Measurements from ENCODE around the gene MMP17. TPM values are rescaled to one million over a fixed set of nuclear protein-coding genes. Genes with fewer than 3 reads are reported as not detected.

The MMP17 gene
- polyA plus RNA-seq (ENCODE audit: insufficient read length in 4 of 4), result 1 to 10 TPM in 2 of 4 donors, under 1 TPM in 2; 0.55 to 3.9 (median 0.91) TPM

DNA sequence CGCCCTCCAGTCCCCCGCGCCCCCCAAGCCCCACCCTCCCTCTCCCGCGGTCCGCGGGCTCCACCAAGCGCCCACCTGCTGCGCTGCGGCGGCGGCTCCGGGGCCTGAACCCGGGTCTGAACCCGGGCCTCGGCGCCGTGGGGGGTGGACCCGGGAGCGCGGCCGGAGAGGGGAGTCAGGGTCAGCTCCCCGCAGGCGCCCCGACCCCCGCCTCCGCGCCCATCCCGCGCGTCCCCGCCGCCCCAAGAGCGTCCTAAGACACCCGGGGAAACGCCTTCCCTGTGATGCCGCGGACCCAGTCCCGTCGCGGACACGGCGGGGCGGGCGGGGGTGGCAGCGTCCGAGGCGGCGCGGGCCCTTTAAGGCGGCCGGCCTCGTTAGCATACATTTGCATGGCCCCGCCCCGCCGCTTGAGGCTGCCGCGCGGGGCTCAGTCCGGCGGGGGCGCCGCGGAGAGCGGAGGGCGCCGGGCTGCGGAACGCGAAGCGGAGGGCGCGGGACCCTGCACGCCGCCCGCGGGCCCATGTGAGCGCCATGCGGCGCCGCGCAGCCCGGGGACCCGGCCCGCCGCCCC lies at the start of gene MMP17:
TSS of gene MMP17 (plus strand) at position 433 of the 574 bp plus-strand sequence. CDS start at position 535, 102 bp downstream.
- no peak for DNase-seq (ENCODE audit: low read depth in 4 of 4, low spot score in 3 of 4)

DNA sequence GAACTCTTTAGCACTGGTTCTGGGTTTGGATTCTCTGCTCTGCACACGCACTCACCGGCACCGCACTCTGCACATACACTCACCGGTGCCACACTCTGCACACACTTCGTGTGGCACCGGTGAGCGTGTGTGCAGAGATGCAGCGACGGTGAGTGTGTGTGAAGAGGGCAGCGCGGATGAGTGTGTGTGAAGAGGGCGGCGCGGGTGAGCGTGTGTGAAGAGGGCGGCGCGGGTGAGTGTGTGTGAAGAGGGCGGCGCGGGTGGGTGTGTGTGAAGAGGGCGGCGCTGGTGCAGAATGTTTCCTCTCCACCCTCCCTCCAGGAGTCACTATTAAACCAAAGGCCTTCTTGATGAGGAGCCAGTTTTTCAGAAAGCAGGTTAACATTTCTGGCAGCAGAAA lies 49.2 kb upstream of the MMP17 start:
- no peak for DNase-seq (ENCODE audit: low read depth in 4 of 4, low spot score in 3 of 4)

DNA sequence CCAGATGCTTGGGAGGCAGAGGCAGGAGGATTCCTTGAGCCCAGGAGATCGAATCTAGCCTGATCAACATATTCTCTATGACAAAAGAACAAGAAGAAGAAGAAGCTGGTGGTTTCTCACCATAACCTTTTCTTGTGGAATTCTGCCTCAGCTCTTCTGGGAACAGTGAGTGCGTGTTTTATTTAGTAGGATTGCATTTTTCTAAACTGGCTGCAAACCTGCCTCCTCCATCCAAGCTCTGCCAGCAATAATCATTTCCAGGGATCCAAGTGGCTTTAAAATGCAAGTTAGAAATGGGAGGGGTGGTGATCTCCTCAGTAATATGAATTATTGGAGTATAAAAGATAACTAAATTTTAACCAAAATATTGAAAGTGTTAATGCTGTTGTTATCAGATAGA lies 46.1 kb upstream of the MMP17 start:
- no peak for DNase-seq (ENCODE audit: low read depth in 4 of 4, low spot score in 3 of 4)

DNA sequence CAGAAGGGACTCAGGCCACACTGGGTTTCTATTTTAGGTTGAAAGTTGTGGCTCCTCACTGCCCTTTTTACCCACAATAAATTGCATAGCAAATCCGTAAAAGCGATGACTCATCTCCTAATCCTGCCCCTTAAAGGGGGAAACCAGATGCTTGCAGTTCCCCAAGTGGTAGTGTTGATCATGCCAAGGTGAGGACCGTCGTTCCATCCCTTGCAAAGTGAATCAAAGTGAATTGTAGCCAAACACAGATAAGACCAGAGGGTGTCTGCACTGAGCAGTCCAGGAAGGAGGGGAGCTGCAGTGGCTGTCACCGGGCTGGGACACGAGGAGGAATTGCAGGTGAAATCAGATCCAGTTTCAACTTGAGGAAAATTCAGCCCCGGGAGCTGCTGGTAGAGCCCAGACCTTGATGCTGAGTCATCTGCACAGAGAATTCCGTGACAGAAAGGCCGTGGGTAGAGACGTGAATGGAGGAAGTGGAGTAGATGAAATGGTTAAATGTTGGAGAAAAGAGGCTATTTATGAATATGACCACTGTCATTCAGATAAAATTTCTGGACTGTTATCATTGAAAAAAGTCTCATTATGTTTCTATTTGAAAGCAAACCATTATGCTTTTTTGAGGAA lies 44.2 kb upstream of the MMP17 start:
- no peak for DNase-seq (ENCODE audit: low read depth in 4 of 4, low spot score in 3 of 4)

DNA sequence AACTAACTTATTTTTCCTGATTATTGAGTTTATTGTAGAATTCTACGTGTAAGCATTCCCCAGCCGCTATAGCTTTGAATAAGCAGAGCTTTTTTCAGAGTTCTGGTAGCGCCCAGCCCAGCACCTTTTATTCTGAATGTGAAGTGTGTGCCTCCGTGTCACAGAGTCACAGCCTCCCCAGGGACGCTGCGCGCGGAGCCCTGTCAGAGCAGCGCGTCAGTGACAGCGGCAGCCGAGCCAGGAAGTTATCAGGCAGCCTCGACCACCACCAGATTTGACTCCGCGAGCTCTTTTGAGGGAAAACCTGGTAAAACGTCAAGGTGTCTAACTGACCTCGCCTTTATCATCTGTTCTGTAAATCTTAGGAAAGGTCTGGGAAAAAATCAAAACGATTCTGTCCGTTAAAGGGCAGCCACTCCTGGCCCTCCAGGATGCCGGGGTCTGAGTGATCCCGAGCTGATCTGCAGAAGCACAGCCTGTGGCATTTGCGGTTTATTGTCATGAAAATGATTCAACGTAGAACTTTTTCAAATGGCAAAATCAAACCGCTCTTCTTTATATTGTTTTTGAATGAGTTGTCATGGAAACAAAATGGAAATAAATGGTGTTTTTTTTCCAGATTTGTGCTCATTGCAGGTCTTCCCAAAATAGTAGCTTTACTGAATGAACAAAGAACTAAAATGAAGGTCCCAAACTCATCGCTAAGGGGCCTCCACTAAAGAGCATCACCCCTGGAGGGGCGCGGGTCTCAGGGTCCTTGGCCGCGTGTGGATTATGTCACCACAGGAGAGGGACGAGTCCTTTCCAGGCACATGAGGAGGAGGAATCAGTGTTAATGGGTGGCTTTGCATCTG lies 43.1 kb upstream of the MMP17 start:
- DNase-seq (ENCODE audit: low read depth in 4 of 4, low spot score in 3 of 4), result no peak

DNA sequence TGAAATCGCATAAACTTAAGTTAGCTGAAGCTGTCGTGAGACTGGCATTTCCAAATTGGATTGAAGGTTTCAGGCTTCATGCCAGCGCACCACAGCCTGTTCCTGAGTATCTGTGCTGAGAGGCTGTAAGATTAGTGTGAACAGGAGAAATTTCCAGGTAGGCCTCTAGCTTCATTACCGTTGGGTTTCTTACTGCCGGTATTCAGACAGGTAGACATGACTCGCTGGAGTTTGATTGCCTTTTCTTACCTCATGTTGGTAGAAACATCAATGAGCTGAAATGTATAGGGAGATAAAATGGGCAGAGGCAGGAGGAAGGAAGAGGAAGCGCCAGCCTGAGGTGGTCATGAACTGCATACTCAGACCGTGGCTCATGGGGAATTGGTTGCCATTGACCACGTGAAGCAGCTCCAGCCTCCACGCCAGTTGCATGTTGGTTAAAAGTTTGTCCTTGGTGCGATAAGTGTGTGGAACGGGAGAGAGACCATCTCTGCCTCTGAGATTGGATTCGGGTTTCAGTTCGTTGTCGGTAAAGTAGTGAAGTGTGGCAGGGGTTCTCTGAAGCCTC lies 42.3 kb upstream of the MMP17 start:
- no peak for DNase-seq (ENCODE audit: low read depth in 4 of 4, low spot score in 3 of 4)

DNA sequence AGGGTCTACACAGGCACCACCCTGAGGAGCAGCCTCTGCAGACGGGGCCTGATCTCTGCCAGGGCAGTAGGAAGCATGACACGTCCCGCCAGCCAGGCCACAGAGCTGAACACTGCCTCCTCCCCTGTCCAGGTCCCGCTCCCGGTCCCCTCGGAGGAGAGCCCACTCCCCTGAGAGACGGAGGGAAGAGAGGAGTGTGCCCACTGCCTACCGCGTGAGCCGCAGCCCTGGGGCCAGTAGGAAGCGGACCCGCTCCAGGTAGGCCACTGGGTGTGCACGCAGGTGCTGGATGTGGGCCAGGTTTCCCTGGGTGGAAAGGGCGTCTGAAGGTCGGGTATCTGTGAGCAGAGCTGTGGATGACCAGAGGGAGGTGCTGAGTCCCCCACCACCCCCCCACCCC lies 41.9 kb upstream of the MMP17 start:
- DNase-seq (ENCODE audit: low read depth in 4 of 4, low spot score in 3 of 4), result no peak

DNA sequence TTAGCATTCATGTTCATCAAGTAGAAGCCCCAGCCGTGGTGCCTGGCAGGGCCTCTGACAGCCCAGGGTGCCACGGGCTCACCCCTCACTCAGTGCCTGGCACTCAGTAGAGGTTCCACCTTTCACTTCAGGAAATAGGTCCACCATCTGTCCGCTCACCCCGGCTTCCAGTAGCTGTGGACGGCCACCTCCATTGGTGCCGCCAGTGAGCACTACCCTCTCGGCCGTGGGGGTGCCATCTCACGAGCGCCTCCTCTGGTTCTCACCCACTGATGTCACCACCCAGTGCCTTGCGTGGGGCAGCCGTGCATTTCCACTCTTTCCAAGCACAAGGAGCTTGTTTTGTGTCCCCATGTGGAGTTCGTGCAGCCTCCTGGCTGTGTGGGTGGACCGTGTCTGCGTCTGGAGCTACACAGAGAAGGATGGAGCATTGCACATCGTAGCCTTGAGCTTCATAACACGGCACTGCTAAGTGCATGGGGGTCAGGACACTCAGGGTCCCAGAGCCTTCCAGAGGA lies 41.0 kb upstream of the MMP17 start:
- DNase-seq (ENCODE audit: low read depth in 4 of 4, low spot score in 3 of 4), result no peak

DNA sequence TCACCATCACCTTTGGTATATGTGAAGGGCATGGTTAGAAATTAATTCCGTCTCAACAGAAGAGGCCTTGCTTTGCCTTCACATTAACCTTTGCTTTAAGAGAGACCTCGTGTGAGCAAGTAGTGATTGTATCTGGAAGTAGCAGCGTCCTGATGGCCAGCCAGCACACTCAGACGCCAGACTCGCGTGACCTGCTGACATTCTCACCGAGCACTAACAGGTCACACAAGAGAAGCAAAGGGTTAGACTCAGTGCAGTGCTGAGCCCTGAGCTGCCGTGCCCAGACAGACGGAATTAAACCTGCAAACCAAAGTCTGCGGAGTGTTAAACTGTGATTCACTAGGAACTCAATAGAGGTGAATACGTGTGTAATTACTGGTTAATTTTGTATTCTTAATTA lies 40.1 kb upstream of the MMP17 start:
- DNase-seq (ENCODE audit: low read depth in 4 of 4, low spot score in 3 of 4), result no peak

DNA sequence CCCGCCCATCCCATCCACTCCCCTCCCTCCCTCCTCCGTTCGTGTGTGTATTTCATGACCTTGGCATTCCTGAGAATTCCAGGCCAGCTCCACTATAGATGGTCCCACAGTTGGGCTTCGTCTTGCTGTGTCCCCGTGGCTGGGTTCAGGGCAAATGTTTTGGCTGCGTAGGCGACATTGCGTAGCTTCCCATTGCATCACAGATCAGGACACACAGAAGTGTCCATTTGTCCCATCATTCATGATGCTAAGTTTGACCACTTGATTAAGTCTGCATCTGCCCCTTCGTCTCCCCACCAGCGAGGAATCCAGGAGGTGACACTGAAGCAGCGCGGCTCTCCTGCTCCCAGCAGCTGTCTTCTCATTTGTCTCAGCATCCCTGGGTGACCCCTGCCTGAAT lies 38.6 kb upstream of the MMP17 start:
- DNase-seq (ENCODE audit: low read depth in 4 of 4, low spot score in 3 of 4), result no peak

DNA sequence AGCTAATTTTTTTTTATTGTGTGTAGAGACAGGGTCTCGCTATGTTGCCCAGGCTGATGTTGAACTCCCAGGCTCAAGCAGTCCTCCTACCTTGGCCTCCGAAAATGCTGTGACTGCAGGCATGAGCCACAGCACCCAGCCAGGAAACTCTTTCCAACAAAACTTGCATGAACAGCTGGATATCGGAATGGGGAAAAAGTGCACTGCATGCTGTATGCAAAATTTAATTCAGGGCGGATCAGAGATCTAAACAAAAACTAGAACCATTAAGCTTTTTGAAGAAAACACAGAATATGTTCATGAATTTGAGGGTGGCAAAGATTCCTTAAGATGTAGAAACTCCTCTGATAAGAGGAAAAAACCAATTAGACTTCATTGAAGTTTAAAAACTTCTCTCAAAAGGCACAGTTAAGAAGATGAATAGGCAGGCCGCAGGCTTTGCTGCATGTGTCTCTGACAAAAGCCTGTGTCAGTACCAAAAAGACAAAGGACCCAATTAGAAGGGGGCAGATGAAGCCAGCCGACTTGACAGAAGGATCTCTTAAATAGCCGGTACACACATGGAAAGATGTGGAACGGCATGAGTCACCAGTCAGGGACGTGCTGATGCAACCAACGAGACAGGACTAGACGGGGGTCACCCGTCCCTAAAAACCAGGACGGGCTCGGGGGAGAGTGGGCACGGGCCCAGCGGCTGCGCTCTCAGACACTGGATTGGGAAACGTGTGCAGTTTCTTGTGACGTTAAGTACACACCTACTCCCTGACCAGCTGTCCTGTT lies 34.8 kb upstream of the MMP17 start:
- DNase-seq (ENCODE audit: low read depth in 4 of 4, low spot score in 3 of 4), result no peak

DNA sequence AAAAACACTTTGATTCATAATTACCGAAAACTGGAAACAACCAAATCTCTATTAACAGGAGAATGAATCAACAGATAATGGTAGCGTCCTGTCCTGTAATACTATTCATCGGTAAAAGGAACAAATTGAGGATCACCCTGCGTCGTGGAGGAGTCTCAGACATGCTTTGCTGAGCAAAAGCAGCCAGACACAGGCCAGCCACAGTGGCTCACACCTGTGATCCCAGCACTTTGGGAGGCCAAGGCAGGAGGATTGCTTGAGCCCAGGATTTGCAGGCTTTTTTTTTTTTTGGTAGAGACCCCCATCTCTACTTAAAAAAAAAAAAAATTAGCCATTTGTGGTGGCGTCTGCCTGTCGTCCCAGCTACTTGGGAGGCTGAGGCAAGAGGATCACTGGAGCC lies 34.1 kb upstream of the MMP17 start:
- no peak for DNase-seq (ENCODE audit: low read depth in 4 of 4, low spot score in 3 of 4)

DNA sequence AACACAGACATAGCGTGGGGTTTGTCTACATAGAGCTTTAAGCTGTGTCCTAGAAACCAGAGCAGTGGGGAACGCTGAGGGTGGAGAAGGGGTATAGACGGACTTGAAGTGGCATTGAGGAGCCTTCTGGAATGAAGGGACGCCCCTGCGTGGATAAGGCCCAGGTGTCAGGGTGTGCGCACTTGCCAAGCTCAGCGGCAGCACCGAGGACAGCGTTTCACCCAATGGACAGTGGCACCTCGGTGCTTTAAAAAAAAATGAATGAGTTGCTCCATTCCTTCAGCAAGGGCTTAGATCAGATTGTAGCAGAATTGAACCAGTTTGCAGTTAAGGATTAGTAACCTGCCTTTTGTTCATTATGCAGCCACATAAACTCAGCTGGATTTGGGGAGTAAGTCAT lies 33.6 kb upstream of the MMP17 start:
- DNase-seq (ENCODE audit: low read depth in 4 of 4, low spot score in 3 of 4), result no peak

DNA sequence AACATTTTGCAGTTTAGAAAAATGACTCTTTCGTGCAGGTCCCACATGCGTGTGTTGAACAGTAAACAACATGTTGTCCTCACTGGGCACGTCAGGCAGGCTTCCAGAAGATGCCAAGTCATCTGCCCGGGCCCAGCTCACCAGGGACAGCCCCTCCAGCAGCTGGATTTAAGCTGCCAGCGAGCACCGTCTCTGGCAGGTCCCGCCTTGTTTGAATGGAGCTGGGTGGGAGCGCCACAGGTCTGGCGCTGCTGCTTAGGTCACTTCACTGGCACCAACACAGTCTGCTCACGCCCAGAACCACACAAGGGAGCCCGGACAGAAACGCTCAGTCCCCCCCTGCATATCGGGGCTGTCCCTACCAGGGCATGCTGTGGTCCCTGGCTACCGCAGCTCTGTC lies 33.1 kb upstream of the MMP17 start:
- DNase-seq (ENCODE audit: low read depth in 4 of 4, low spot score in 3 of 4), result no peak

DNA sequence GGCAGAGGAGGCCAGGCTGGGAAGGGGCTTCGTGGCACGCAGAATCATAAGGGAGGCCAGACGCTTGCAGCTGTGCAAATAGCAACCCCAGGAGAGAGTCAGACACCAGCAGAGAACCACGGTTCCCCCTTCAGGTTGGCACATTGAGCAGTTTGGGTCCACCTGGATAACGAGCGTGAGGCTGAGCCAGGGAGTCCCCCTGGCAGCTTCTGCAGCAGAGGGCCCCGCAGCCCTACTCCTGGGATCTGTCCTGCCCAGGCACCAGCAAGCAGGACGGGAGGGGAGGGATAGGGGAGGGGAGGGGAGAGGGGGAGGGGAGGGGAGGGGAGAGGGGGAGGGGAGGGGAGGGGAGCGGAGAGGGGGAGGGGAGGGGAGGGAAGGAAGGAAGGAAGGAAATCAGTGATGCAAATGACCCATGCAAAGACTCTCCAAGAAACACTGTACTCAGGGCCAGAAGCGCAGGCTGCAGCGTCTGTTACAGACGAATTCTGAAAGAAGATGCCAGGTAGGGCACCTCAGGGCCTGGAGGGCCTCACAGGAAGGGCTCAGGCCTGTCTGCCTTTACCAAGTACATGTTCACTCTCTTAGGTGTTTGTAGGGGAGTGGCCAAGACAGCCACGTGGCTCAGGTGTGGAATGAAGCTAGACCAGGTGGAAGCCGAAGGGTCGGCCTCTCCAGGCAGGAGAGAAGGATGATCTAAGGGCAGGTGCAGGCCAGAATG lies 32.3 kb upstream of the MMP17 start:
- no peak for DNase-seq (ENCODE audit: low read depth in 4 of 4, low spot score in 3 of 4)

DNA sequence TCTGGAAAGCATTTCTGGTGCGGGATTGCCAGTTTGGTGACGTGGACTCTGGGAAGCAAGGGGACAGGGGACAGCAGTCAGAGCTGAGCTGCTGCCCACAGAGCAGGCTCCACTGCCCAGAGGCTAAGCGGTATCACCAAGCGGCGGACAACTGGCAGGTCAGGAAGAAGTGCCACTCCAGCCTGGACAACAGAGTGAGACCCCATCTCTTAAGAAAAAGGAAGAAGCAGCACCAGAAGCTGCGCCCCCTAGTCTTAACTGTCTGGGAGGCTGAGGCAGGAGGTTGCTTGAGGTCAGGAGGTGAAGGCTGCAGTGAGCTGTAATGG lies 31.8 kb upstream of the MMP17 start:
- DNase-seq (ENCODE audit: low read depth in 4 of 4, low spot score in 3 of 4), result no peak

DNA sequence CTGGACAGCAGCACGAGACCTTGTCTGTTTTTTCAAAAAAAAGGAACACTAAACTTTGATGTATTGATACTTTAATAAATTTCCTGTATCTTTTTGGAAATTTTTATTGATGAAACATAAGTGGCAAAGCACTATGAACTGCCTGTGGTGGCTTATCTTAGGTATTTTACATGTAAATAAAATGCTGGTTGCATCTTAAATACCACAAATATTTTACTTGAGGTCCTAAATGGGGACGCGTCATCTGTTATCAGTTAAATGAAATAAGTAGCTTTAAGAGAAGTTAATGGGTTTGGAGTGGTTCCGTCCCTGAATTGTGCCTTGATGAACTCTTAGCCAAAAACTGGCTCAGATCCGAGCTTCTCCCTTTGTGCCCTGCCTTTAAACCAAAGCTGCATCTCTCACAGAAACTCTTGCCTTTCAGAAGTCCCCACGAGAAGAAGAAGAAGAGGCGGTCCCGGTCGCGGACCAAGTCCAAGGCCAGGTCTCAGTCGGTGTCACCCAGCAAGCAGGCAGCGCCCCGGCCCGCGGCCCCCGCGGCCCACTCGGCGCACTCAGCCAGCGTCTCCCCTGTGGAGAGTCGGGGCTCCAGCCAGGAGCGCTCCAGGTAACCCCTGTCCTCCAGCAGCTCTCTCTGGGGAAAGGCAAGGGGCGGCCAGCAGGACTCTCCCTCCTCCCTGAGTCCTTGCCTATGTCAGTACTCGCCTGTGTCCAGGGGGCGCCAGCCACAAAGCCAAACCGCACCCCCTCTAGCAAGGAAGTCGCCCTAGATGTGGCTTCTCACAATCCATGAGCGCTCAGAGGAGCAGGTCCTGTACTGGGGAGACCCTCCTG lies 31.2 kb upstream of the MMP17 start:
- DNase-seq (ENCODE audit: low read depth in 4 of 4, low spot score in 3 of 4), result no peak

DNA sequence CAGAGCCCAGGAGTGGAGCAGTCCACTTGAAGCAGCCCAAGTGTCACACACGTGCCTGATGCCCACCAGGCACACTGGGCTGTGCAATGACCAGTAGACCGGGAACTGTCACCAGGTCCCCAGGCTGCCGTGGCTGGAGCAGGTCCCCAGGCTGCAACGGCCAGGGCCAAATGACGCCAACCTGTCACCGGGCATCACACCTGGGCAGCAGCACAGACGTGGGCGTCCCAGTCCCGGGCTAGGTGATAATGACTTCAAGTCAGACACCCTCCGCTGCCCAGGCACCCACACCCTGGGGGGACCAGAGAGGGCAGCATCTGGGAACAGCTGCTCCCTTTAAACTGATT lies 30.6 kb upstream of the MMP17 start:
- no peak for DNase-seq (ENCODE audit: low read depth in 4 of 4, low spot score in 3 of 4)

DNA sequence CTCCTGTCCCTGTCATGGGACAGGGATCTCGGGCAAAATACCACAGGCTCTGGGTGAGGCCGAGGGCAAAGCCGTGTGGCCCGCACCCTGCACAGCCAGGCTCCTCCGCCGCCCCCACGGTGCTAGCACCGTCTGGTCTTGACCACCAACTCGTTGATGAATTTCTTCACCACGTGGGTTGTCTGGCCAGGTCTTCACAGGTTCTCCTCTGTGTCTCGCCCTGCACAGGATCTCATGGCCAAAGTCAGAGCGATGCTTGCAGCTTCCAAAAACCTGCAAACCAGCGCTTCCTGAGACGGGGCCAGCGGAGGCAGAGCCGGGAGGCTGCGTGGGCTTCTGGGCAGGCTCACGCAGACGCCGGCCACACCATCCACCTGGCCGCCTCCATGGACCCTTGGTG lies 29.0 kb upstream of the MMP17 start:
- no peak for DNase-seq (ENCODE audit: low read depth in 4 of 4, low spot score in 3 of 4)

All from left renal pelvis (tissue), 4 donors.